Gastroesophageal sphincter (tissue), 4 donors: Measurements from ENCODE around the gene HS6ST2. TPM values are rescaled to one million over a fixed set of nuclear protein-coding genes. Genes with fewer than 3 reads are reported as not detected.

Experiments
- ATAC-seq: fragments of 150-250 bp; one replicate; pipeline ENCODE4 v1.9.1; 2016; ENCODE audit warnings: mild to moderate bottlenecking, moderate library complexity
- H3K27ac ChIP-seq, 4 donors: fragments of 200-600 bp; sonication (generic) in 3 of 4; 1 replicate in 3 of 4; 2 replicates in 1 of 4; pipeline ENCODE4 v1.5.1; 2016 to 2019
- H3K27me3 ChIP-seq: fragments of 200-600 bp; sonication (generic); one replicate; pipeline ENCODE4 v1.5.1; 2019
- H3K36me3 ChIP-seq, 2 donors: fragments of 200-600 bp; sonication (generic); one replicate each; pipeline ENCODE4 v1.5.1; 2019; ENCODE audit warnings: control low read depth in 1 of 2
- H3K4me1 ChIP-seq, 3 donors: fragments of 200-600 bp; sonication (generic); 1 replicate in 2 of 3; 2 replicates in 1 of 3; pipeline ENCODE4 v1.5.1; 2016 to 2019; ENCODE audit warnings: control low read depth in 2 of 3
- H3K4me3 ChIP-seq, 2 donors: fragments of 200-600 bp; sonication (generic); one replicate each; pipeline ENCODE4 v1.5.1; 2019; ENCODE audit warnings: mild to moderate bottlenecking in 1 of 2, moderate library complexity in 1 of 2
- H3K9me3 ChIP-seq, 3 donors: fragments of 200-600 bp; sonication (generic); one replicate each; pipeline ENCODE4 v1.5.1; 2017 to 2019; ENCODE audit warnings: control low read depth in 2 of 3
- CTCF ChIP-seq, 4 experiments: fragments of 200-600 bp in 2 of 4; fragments of 450-650 bp in 2 of 4; sonication (generic) in 1 of 4; IDR thresholded peaks; one replicate each; pipeline ENCODE4 v1.5.1; 2017 to 2019; ENCODE audit warnings: antibody characterized with exemption in 4 of 4, mild to moderate bottlenecking in 2 of 4, moderate library complexity in 2 of 4
- EP300 ChIP-seq: sonication (generic); formaldehyde crosslinking; IDR thresholded peaks from one replicate; pipeline ENCODE4 v1.6.1; 2017; ENCODE audit warnings: antibody characterized with exemption, mild to moderate bottlenecking
- POLR2A ChIP-seq, 2 donors: fragments of 450-650 bp; IDR thresholded peaks; one replicate each; pipeline ENCODE4 v1.6.1; 2017; ENCODE audit warnings: antibody characterized with exemption in 2 of 2, mild to moderate bottlenecking in 2 of 2, moderate library complexity in 1 of 2
- POLR2AphosphoS5 ChIP-seq: sonication (generic); formaldehyde crosslinking; IDR thresholded peaks from one replicate; pipeline ENCODE4 v1.6.1; 2017; ENCODE audit warnings: antibody characterized with exemption
- WGBS, 2 donors: methylation state at CpG; one replicate each; pipeline ENCODE4 v1.1.5; 2018; ENCODE audit warnings: low coverage in 1 of 2; 5-methylcytosine and 5-hydroxymethylcytosine counted together
- total RNA-seq, 4 donors: library from RNA; depleted of rRNA; stranded (reverse); fragments of >200 nt; gene quantifications; one replicate each; pipeline ENCODE4 v1.1.0, GENCODE V29; 2016

HS6ST2 gene
- total RNA-seq, 4 donors from 2014 or later, result 0.08 to 1.9 (median 0.22) TPM

GRCh38 chrX:132612821-132613564, 345.4 kb downstream of the HS6ST2 start:
- Histone ChIP-seq H3K36me3 (no peaks in the 10 kb centered on the region), H3K4me1 (no peaks in the 10 kb centered on the region), H3K27me3 (no peaks in the 10 kb centered on the region), H3K4me3 (no peak overlapping the region), H3K27ac (no peak overlapping the region), H3K9me3 (no peaks in the 10 kb centered on the region)
- TF ChIP-seq CTCF (IDR thresholded peaks at IDR 0.05), result peak in 3 of 4 experiments; percentile 14 to 52 (median 39)
- no peak for TF ChIP-seq POLR2AphosphoS5
- 40 to 72% methylated on average over 4 to 8 of the region's 10 CpGs for WGBS, 2 donors
- no peak for ATAC-seq

- Histone ChIP-seq H3K4me1 (no peaks in the 10 kb centered on the region), H3K27ac (no peak overlapping the region)
- WGBS, 2 donors, result 68 to 91% methylated on average over 4 of the region's 4 CpGs
Measured at GRCh38 chrX:132610536-132610935, 347.9 kb downstream of the HS6ST2 start.

GRCh38 chrX:132609362-132609848, 349.0 kb downstream of the HS6ST2 start:
- Histone ChIP-seq H3K27me3 (no peaks in the 10 kb centered on the region), H3K9me3 (no peaks in the 10 kb centered on the region), H3K36me3 (no peaks in the 10 kb centered on the region), H3K4me3 (no peak overlapping the region), H3K27ac (no peak overlapping the region), H3K4me1 (no peaks in the 10 kb centered on the region)
- WGBS, 2 donors, result 71 to 88% methylated on average over 1 of the region's 1 CpG
- ATAC-seq, result no peak
- TF ChIP-seq CTCF (IDR thresholded peaks at IDR 0.05) (no peak), POLR2AphosphoS5 (no peak), POLR2A (IDR thresholded peaks at IDR 0.05) (no peak), EP300 (no peak)

More at GRCh38 chrX:132610536-132610935, 347.9 kb downstream of the HS6ST2 start:
- no peaks in the 10 kb centered on the region for H3K9me3 ChIP-seq
- no peak for ATAC-seq
- H3K36me3 ChIP-seq, result no peaks in the 10 kb centered on the region
- no peaks in the 10 kb centered on the region for H3K27me3 ChIP-seq
- no peak for TF ChIP-seq POLR2A (IDR thresholded peaks at IDR 0.05)
- TF ChIP-seq CTCF (IDR thresholded peaks at IDR 0.05), result no peak
- no peak for TF ChIP-seq EP300
- TF ChIP-seq POLR2AphosphoS5, result no peak
- H3K4me3 ChIP-seq, result no peak overlapping the region

GRCh38 chrX:132603700-132604286, 354.6 kb downstream of the HS6ST2 start:
- ATAC-seq, result no peak
- Histone ChIP-seq H3K4me3 (no peak overlapping the region), H3K36me3 (no peaks in the 10 kb centered on the region), H3K4me1 (no peaks in the 10 kb centered on the region), H3K27ac (no peak overlapping the region), H3K9me3 (no peaks in the 10 kb centered on the region), H3K27me3 (no peaks in the 10 kb centered on the region)
- no peak for TF ChIP-seq CTCF (IDR thresholded peaks at IDR 0.05)
- no peak for TF ChIP-seq POLR2AphosphoS5
- no peak for TF ChIP-seq POLR2A (IDR thresholded peaks at IDR 0.05)
- no peak for TF ChIP-seq EP300
- 40 to 89% methylated on average over 1 to 4 of the region's 6 CpGs for WGBS, 2 donors

GRCh38 chrX:132602701-132603100, 355.7 kb downstream of the HS6ST2 start:
- Histone ChIP-seq H3K9me3 (no peaks in the 10 kb centered on the region), H3K4me3 (no peak overlapping the region), H3K4me1 (no peaks in the 10 kb centered on the region), H3K27ac (no peak overlapping the region), H3K36me3 (no peaks in the 10 kb centered on the region), H3K27me3 (no peaks in the 10 kb centered on the region)
- no peak for ATAC-seq
- TF ChIP-seq CTCF (IDR thresholded peaks at IDR 0.05), result no peak
- no peak for TF ChIP-seq POLR2A (IDR thresholded peaks at IDR 0.05)
- no peak for TF ChIP-seq POLR2AphosphoS5
- TF ChIP-seq EP300, result no peak
- WGBS, 2 donors, result 94% methylated on average over 2 of the region's 4 CpGs; no CpG with 5 or more reads in 1 of the 2 donors
